IMR-90 (cell line): Measurements from ENCODE around the gene DUSP3. TPM values are rescaled to one million over a fixed set of nuclear protein-coding genes. Genes with fewer than 3 reads are reported as not detected.

ENCODE experiments used
- ATAC-seq: fragments of 200-7000 bp; cut with Tn5 transposase; 2 replicates; pipeline ENCODE4 v1.9.1; 2020; ENCODE audit warnings: low read depth, mild to moderate bottlenecking, moderate library complexity
- BruUV-seq: library from RNA; stranded (reverse); fragments of 400-500 nt; replicated peaks from 2 replicates; lab custom pipeline; 2021; lab: Mats Ljungman, UMichigan
- CTCF ChIA-PET: fragments of 300-600 bp; formaldehyde crosslinking; extraction: SDS; loops from one replicate; lab custom pipeline; 2021; ENCODE audit warnings: antibody characterized with exemption; lab: Yijun Ruan, JAX
- POLR2A ChIA-PET: fragments of 300-600 bp; sonication (Branson Sonifier 250); formaldehyde crosslinking; loops from one replicate; lab custom pipeline; 2022; ENCODE audit warnings: antibody characterized with exemption; ENCODE audit not compliant: unreplicated experiment; lab: Charles Lee
- DNase-seq: peaks from one replicate; pipeline ENCODE4 v3.0.0; 2013
- H2AFZ ChIP-seq: replicated peaks from 2 replicates; pipeline ENCODE3; 2013; ENCODE audit warnings: low read length, mild to moderate bottlenecking; ENCODE audit not compliant: poor library complexity
- H2AK5ac ChIP-seq: 2 replicates; pipeline ENCODE4 v1.6.1; 2013; ENCODE audit warnings: low read depth, low read length, inconsistent platforms
- H2AK9ac ChIP-seq: replicated peaks from 2 replicates; pipeline ENCODE3; 2013; ENCODE audit warnings: mild to moderate bottlenecking, low read depth, low read length, moderate library complexity; ENCODE audit not compliant: poor library complexity
- H2BK120ac ChIP-seq: 2 replicates; pipeline ENCODE4 v1.6.1; 2013; ENCODE audit warnings: low read depth, low read length, inconsistent platforms
- H2BK15ac ChIP-seq: 3 replicates; pipeline ENCODE4 v1.6.1; 2013; ENCODE audit warnings: low read depth, low read length, inconsistent platforms
- H2BK20ac ChIP-seq: 2 replicates; pipeline ENCODE4 v1.6.1; 2013; ENCODE audit warnings: low read depth, mild to moderate bottlenecking, inconsistent platforms, low read length, moderate library complexity
- H2BK5ac ChIP-seq: 2 replicates; pipeline ENCODE4 v1.6.1; 2013; ENCODE audit warnings: mild to moderate bottlenecking, low read depth, low read length, inconsistent platforms; ENCODE audit not compliant: poor library complexity, severe bottlenecking
- H3K14ac ChIP-seq: replicated peaks from 2 replicates; pipeline ENCODE4 v1.6.1; 2013; ENCODE audit warnings: low read depth, low read length, inconsistent platforms
- H3K18ac ChIP-seq: 2 replicates; pipeline ENCODE4 v1.6.1; 2013; ENCODE audit warnings: low read depth, low read length, control low read depth
- H3K23ac ChIP-seq: 2 replicates; pipeline ENCODE4 v1.6.1; 2013; ENCODE audit warnings: low read depth, low read length, inconsistent platforms
- H3K27ac ChIP-seq: 2 replicates; pipeline ENCODE4 v1.5.1; 2013; ENCODE audit warnings: mild to moderate bottlenecking, control low read depth, low read length; ENCODE audit not compliant: insufficient read depth
- H3K27me3 ChIP-seq: 2 replicates; pipeline ENCODE4 v1.6.1; 2013; ENCODE audit warnings: low read length; ENCODE audit not compliant: control insufficient read depth, insufficient read depth
- H3K36me3 ChIP-seq: 2 replicates; pipeline ENCODE4 v1.6.1; 2013; ENCODE audit warnings: low read length, mixed read lengths; ENCODE audit not compliant: control insufficient read depth, insufficient read depth
- H3K4ac ChIP-seq: 2 replicates; pipeline ENCODE4 v1.6.1; 2013; ENCODE audit warnings: low read depth, low read length, inconsistent platforms
- H3K4me1 ChIP-seq: 2 replicates; pipeline ENCODE4 v1.6.1; 2013; ENCODE audit warnings: low read length, mixed read lengths; ENCODE audit not compliant: control insufficient read depth, insufficient read depth
- H3K4me2 ChIP-seq: 2 replicates; pipeline ENCODE4 v1.6.1; 2013; ENCODE audit warnings: low read depth, mild to moderate bottlenecking, control low read depth, low read length, moderate library complexity
- H3K4me3 ChIP-seq: 2 replicates; pipeline ENCODE4 v1.5.1; 2013; ENCODE audit warnings: low read depth, mild to moderate bottlenecking, control low read depth, low read length, moderate library complexity; ENCODE audit not compliant: insufficient read depth
- H3K56ac ChIP-seq: 2 replicates; pipeline ENCODE4 v1.6.1; 2013; ENCODE audit warnings: low read length, inconsistent platforms; ENCODE audit not compliant: insufficient read depth; ENCODE audit errors: extremely low read depth
- H3K79me1 ChIP-seq, 2 experiments: 2 replicates each; pipeline ENCODE4 v1.6.1; 2013; ENCODE audit warnings: low read length in 2 of 2, inconsistent platforms in 1 of 2, low read depth in 1 of 2
- H3K9ac ChIP-seq: 2 replicates; pipeline ENCODE4 v1.6.1; 2013; ENCODE audit warnings: low read depth, low read length, control low read depth
- H3K9me1 ChIP-seq: 2 replicates; pipeline ENCODE4 v1.6.1; 2013; ENCODE audit warnings: low read length, inconsistent platforms; ENCODE audit not compliant: insufficient read depth
- H3K9me3 ChIP-seq: 2 replicates; pipeline ENCODE4 v1.6.1; 2013; ENCODE audit warnings: low read length; ENCODE audit not compliant: control insufficient read depth, insufficient read depth
- H4K20me1 ChIP-seq: 2 replicates; pipeline ENCODE4 v1.6.1; 2013; ENCODE audit warnings: low read length, inconsistent platforms; ENCODE audit not compliant: insufficient read depth
- H4K5ac ChIP-seq: 2 replicates; pipeline ENCODE4 v1.6.1; 2013; ENCODE audit warnings: mild to moderate bottlenecking, low read depth, low read length, control low read depth
- H4K8ac ChIP-seq, 2 experiments: 2 replicates each; pipeline ENCODE4 v1.6.1; 2013; ENCODE audit warnings: low read depth in 2 of 2, low read length in 2 of 2, control low read depth in 1 of 2, inconsistent platforms in 1 of 2
- H4K91ac ChIP-seq: 2 replicates; pipeline ENCODE4 v1.6.1; 2013; ENCODE audit warnings: low read depth, low read length, inconsistent platforms; ENCODE audit not compliant: insufficient read depth
- BHLHE40 ChIP-seq: fragments of 150-350 bp; IDR thresholded peaks from 2 replicates; pipeline ENCODE4 v1.6.1; 2016; ENCODE audit warnings: mild to moderate bottlenecking, low read depth, low read length
- CTCF ChIP-seq: conservative IDR thresholded peaks from 2 replicates; pipeline ENCODE4 v1.5.1; 2012; ENCODE audit warnings: mild to moderate bottlenecking, low read depth, low read length, improper control_type of control experiment
- ELK1 ChIP-seq: fragments of 150-350 bp; IDR thresholded peaks from 2 replicates; pipeline ENCODE4 v1.6.1; 2016; ENCODE audit warnings: low read depth, mild to moderate bottlenecking, low read length, moderate library complexity, borderline replicate concordance
- FOS ChIP-seq: fragments of 150-350 bp; IDR thresholded peaks from 2 replicates; pipeline ENCODE4 v1.6.1; 2016; ENCODE audit warnings: low read depth, low read length
- MAFK ChIP-seq: IDR thresholded peaks from 2 replicates; pipeline ENCODE4 v1.6.1; 2012; ENCODE audit warnings: low read depth, low read length, improper control_type of control experiment
- MAZ ChIP-seq: IDR thresholded peaks from 2 replicates; pipeline ENCODE4 v1.6.1; 2012; ENCODE audit warnings: low read depth, mild to moderate bottlenecking, low read length, improper control_type of control experiment, moderate library complexity, borderline replicate concordance
- RFX5 ChIP-seq: IDR thresholded peaks from 2 replicates; pipeline ENCODE4 v1.8.0; 2012; ENCODE audit warnings: low read depth, mild to moderate bottlenecking, low read length, moderate library complexity
- USF2 ChIP-seq: fragments of 150-350 bp; IDR thresholded peaks from 2 replicates; pipeline ENCODE4 v1.6.1; 2017; ENCODE audit warnings: mild to moderate bottlenecking, antibody characterized with exemption, low read length, low read depth
- WGBS, 2 experiments: methylation state at CpG; one replicate each; pipeline versions ENCODE4 v1.1.5 to v1.1.7; 2013; ENCODE audit warnings: missing lambda C conversion rate in 2 of 2; ENCODE audit not compliant: insufficient read length in 1 of 2; ENCODE audit errors: extremely low coverage in 2 of 2; 5-methylcytosine and 5-hydroxymethylcytosine counted together
- dilution Hi-C: fragments of 300-500 bp; cut with HindIII; formaldehyde crosslinking; loops from one replicate; pipeline ENCODE4 v1.14.3; 2018; ENCODE audit warnings: low sequenced_read_pairs; ENCODE audit not compliant: unreplicated experiment
- in situ Hi-C: fragments of 300-500 bp; cut with MboI; formaldehyde crosslinking; loops from 3 replicates; pipeline ENCODE4 v1.14.3; 2019; ENCODE audit warnings: low sequenced_read_pairs, inconsistent platforms, mixed read lengths
- intact Hi-C: fragments of 100-400 bp; cut with micrococcal nuclease; formaldehyde crosslinking; loops from 2 replicates; pipeline ENCODE4 v1.10.0; 2022
- polyA plus RNA-seq, 3 experiments: library from polyadenylated mRNA; depleted of rRNA; stranded (reverse); fragments of >200 nt; gene quantifications; 2 replicates each; pipeline ENCODE4 v1.2.3, GENCODE V29; 2012; ENCODE audit warnings: low replicate concordance in 1 of 3
- total RNA-seq: library from RNA; depleted of rRNA; stranded (reverse); fragments of >200 nt; gene quantifications from 2 replicates; pipeline ENCODE4 v1.2.3, GENCODE V29; 2012

DUSP3 gene
- total and polyA plus RNA-seq, 2 of the 4 experiments (the other 2 are of a cell fraction) = 33.3 to 40.9 TPM

GRCh38 chr17:43774304-43775250 is 4.2 kb downstream of the DUSP3 start:
- Histone ChIP-seq H4K8ac (no peak overlapping the region), H3K14ac (no peak overlapping the region), H2BK20ac (no peak overlapping the region), H3K36me3 (peaks cover 46% of the 10 kb centered on the region), H3K4me3 (no peak overlapping the region), H3K27ac (no peak overlapping the region), H3K4me1 (peaks cover 4% of the 10 kb centered on the region; the same call in 1 of the 2 replicates), H4K5ac (no peak overlapping the region), H3K9me1 (peaks cover 28% of the 10 kb centered on the region), H3K27me3 (no peaks in the 10 kb centered on the region), H3K23ac (no peak overlapping the region), H3K18ac (no peak overlapping the region), H2AK5ac (no peak overlapping the region), H3K79me1 (peaks cover 21 to 60% of the 10 kb centered on the region in 2 experiments), H4K20me1 (peaks cover 33% of the 10 kb centered on the region), H4K91ac (no peak overlapping the region), H2AFZ (no peak overlapping the region), H2BK5ac (no peak overlapping the region), H3K4ac (no peak overlapping the region), H3K4me2 (no peak overlapping the region), H2BK120ac (no peak overlapping the region), H2BK15ac (no peak overlapping the region), H3K9me3 (no peaks in the 10 kb centered on the region), H3K56ac (no peak overlapping the region), H3K9ac (no peak overlapping the region), H2AK9ac (no peak overlapping the region)
- DNase-seq = no peak
- ATAC-seq = no peak
- ChIA-PET POLR2A (no interaction called here), CTCF (interaction anchor here (1.3 kb wide), 1 partner anchor 9 kb away, joined by 5 read pairs; no protein-coding TSS in a partner anchor)
- TF ChIP-seq ELK1 (no peak), BHLHE40 (no peak), USF2 (no peak), RFX5 (no peak), FOS (no peak), CTCF (no peak), MAZ (no peak), MAFK (no peak)
- BruUV-seq = no TSS peak
- WGBS, 2 experiments = 98% methylated on average over 6 of the region's 16 CpGs; no CpG with 5 or more reads in 1 of the 2 experiments
- intact Hi-C loops (no loop called here), in situ Hi-C loops (no loop called here), dilution Hi-C loops (no loop called here)
